Suppressor macrophage (primary cell): ENCODE results near the gene ITPR1.

Experiments used
- DNase-seq, 4 experiments: peaks; one replicate each; pipeline ENCODE4 v3.0.0-alpha.2; 2020 to 2022

ITPR1 gene

DNA sequence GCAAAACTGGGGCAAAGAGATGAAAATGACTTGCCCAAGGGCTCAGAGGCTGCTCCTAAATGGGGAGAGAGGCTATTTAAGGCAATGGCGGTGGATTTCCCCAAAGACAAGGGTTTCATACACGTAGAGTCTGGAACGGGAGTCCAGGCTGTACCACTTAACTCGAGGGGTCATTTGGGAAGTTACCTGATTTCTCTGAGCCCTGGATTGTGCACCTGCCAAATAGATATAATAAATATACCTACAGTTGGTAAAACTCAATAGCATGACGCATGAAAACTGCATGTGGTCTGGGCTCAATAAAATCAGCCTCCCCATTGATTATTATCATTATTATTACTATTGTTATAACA is 1.3 kb upstream of the ITPR1 start:
- no peak for DNase-seq

GRCh38 chr3:4492208-4493013 is 737 bp upstream of the ITPR1 start:
- DNase-seq, result peak; percentile 86 to 92 (median 89)

DNA sequence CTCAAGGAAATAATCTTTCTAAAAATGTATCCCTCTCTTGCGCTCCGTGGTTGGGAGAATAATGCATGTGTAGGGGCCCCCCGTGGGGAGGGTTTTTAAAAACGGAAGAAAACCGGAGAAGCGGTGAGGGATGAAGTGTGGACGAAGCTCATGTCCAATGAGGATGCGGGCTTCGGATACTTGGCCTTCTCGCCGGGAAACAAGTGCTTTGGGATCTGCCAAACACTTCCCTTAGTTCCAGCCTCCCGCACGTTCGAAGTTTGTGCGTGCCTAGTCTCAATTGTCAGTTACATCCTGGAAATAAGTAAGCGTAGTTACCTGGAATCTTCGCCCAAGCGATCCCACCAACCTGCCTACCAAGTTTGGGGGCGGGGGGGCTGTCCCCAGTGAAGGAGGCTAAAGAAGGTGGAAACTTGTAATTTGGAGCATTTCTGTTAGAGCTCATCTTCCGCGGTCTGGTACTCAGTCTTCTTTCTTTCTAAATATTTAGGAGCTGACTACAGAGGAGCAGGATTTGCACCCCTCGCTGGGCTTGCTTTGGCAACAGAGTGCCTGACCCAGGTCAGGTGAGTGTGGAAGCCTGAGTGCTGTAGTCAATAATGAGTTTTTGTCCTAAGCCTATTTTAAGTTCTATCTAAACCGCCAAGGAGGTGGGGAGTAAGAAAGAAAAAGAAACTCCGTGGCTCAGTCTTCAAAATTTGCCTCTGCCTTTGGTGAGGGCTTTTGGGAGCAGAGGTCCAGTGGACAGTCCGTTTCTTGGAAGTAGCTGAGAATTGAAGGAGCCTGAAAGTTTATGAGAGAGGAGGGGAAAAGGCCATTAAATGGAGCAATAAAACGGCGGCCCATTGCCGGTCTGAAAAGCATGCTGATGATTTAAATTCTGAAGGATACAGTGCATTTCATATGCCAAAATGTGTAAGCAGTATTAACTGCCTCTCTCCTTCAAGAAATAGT is 1.1 kb downstream of the ITPR1 start:
- peak; percentile 43 to 58 (median 50) for DNase-seq

- peak in 3 of 4 experiments; percentile 18 to 50 (median 45) for DNase-seq
These were observed 1.7 kb downstream of the ITPR1 start for GRCh38 chr3:4494895-4495264.

DNA sequence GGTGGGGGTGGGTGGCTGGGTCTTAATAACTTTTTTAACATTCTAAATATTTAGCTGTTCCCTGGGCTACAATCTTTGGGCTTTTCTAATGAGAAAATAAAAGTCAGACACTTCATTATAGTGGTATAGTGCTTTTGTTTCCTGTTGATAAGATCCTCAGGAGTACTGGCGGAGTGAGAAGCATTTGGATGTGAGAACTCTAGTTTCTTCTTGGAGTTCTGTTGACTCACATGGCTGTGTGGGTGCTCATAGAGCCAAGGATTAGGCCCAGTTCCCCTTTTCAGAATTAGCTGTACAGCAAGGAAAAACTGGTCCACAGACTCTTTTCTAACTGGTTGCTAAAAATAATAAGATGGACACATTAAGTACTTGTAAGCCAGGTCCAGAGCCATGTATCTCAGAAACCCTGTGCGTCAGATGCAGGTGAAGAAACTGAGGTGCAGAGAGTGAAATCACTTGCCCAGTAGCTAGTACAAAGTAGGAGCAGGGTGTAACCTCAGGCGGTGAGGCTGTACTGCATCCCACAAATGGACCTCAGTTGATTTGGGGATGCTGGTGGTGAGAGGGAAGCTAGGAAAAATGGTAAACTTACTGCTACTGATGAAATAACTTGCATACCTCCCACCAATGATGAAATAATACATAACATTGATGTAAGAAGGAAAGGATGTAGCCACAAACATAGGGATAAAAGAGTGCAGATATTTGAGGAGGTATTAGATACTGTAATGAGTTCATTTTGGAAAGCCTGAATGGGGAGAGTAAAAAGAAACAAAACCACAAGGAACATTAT is 2.3 kb downstream of the ITPR1 start:
- DNase-seq, result peak; percentile 71 to 87 (median 80)

- no peak for DNase-seq
These were observed 2.9 kb downstream of the ITPR1 start for GRCh38 chr3:4496087-4496452.

- no peak for DNase-seq
These were observed 4.0 kb downstream of the ITPR1 start for GRCh38 chr3:4497005-4497692.

GRCh38 chr3:4497843-4498324 is 4.7 kb downstream of the ITPR1 start:
- no peak for DNase-seq

- DNase-seq, result no peak
These were observed 5.3 kb downstream of the ITPR1 start for GRCh38 chr3:4498446-4498845.

DNA sequence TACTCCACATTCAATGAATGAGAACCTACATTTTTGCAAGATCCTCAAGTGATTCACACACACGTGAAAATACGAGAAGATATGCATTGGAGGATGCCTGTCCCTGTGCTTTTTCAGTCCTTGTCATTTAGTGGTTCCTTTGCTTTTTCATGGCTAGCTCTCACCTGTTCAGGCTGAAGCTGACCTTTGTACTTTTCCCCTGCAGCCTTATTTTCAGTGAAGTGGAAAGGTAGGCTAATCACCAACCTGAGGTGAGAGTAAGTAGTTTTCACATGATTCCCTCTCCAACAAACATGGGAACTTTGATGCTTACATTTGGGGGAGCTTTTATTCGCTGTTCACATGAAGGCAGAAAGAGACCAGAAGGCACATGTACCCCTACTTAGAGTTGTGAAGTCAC is 8.3 kb downstream of the ITPR1 start:
- no peak for DNase-seq

DNA sequence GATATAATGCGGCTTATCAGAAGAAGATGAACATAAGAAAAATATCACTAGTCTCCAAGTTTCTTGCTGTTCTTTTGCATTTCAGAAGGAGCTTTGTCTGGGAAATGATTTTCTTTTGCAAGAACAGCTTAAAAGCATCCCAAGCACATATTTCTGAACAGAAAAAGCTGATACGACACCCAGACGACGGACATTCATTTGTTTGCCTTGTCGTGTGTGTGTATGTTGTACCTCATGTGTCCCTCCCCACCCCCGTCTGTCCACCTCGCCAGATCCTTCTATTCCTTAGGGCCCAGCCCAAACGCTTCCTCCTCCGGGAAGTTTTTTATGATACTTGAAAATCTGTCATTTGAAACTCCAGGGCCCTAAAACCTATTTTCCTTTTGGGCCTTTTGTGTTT is 8.8 kb downstream of the ITPR1 start:
- DNase-seq, result no peak

GRCh38 chr3:4503050-4503449 is 9.9 kb downstream of the ITPR1 start:
- DNase-seq, result no peak

- peak; percentile 44 to 61 (median 59) for DNase-seq
These were observed 11.5 kb downstream of the ITPR1 start for GRCh38 chr3:4504340-4505261.

DNA sequence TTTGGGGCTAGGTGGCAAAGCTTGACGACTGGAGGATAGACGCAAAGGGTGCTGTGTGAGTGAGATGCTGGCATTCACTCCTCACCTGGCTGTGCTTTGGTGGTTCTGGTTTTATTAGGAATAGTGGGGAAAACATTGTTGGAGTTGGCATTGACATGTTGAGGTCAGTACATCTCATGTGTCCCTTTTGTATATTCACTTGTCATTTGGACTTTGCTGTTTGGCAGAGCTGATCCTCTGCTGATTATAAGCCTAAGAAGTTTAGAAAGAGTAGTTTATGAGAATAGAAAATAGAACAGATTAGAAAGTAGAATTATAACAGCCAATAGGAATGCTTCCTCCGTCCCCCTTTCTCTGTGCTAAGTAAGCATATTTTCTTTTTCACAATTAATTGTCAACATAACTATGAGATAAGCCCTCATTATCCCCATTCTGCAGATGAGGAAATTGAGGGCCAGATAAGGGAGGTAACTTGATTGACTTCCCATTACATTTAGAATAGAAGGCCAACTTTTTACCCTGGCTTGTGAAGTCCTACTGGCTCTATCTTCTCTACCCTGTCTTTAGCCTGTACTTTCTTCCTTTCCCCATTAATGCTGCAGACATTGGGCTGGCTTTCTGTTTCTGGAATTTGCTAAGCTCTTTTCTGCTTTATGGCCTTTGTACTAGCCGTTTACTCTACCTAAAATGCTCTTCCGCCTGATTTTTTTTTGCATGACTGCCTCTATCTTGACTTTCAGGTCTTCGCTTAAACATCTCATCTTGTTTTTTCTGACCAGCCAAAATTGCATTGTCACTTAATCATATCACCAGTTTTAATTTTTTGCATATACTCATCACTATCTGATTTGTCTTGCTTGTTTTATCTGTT is 12.8 kb downstream of the ITPR1 start:
- no peak for DNase-seq

DNA sequence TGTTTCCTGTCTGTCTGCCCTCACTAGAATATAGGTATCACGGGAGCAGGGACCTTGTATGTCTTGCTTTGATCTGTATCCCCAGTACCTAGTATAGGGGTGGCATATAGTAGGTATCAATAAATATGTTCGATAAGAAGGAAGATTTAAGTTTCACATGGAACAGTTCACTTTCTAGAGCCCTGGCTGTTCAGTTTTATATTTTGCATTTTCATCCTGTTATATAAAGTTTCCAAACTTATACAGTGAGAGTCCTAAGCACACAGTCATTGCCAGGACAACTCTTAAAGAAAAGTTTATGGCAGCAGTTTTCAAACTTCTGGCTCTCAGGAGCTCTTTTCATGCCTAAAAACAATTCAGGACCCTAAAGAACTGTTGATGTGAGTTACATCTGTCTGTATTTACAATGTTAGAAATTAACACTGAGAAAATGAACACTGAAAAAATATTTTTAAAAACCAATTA is 13.4 kb downstream of the ITPR1 start:
- no peak for DNase-seq

DNA sequence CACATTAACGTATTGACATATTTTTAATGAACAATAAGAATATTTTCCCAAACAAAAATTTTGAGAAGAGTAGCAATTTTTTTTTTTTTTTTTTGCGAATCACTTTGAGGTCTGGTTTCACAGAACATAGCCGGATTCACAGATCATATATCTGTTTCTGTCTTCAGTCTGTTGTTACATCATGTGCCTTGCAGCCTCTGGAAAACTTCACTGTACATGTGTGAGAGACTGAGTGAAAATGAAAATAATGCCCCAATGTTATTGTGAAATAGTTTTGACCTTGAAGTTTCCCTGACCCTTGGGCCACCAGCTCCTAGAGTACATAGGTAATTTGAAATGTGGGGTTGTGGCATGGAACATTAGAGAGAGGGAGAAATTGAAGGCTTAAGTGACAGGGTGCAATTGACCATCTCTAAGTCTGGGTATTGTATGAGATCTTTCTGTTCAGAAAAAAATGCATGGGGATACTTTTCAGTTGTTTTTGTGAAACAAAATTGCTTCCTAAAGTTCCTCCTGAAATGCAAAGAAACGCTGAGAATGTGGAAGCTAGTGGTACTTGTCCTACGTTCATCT is 14.0 kb downstream of the ITPR1 start:
- DNase-seq, result peak in 2 of 4 experiments; percentile 23 to 29

- DNase-seq, result no peak
These were observed 15.2 kb downstream of the ITPR1 start for GRCh38 chr3:4508048-4508981.

DNA sequence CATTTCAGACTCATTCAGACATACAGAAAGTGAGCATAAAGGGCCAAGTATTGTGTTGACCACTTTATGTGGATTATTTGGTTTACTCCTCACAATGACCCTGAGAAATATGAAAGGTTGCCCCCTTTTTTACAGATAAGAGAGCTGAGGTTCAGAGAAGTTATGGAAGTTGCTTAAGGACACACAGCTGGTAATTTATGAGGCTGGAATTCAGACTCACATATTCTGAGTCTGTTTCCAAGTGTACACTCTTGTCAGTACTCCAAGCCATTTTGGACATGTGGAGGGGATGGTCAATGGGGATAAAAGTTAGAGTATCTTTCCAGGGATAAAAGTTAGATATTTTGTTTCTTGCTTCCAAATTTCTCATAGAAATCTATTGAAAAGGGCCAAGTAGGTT is 15.9 kb downstream of the ITPR1 start:
- DNase-seq, result no peak
